NCI-H345 treated with DMSO at 0.1 percent for 48 hours (cell line): Measurements from ENCODE around the gene ESPNL.

ENCODE experiments used
- DNase-seq: peaks from one replicate; lab custom pipeline; 2025; ENCODE audit not compliant: unreplicated experiment; lab: John Stamatoyannopoulos, UW

Gene ESPNL

DNA sequence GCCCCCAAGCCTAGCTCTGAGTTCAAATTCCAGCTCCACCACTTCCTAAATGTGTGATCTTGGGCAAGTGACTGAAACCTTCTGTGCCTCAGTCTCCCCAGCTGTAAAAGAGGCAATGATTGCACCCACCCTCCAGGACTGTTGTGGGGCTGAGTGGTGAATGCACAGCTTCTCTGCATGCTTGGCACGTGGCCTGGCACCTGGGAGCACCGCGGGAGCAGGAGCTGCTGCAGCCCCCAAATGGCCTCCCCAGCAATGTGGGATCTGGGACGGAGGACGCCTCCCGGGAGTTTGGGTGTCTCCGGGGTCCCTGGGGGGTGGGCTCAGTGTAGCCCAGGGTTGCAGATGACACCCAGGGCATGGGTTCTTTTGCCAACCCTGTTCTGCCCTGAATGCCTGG is 39.9 kb downstream of the ESPNL start:
- no peak for DNase-seq

DNA sequence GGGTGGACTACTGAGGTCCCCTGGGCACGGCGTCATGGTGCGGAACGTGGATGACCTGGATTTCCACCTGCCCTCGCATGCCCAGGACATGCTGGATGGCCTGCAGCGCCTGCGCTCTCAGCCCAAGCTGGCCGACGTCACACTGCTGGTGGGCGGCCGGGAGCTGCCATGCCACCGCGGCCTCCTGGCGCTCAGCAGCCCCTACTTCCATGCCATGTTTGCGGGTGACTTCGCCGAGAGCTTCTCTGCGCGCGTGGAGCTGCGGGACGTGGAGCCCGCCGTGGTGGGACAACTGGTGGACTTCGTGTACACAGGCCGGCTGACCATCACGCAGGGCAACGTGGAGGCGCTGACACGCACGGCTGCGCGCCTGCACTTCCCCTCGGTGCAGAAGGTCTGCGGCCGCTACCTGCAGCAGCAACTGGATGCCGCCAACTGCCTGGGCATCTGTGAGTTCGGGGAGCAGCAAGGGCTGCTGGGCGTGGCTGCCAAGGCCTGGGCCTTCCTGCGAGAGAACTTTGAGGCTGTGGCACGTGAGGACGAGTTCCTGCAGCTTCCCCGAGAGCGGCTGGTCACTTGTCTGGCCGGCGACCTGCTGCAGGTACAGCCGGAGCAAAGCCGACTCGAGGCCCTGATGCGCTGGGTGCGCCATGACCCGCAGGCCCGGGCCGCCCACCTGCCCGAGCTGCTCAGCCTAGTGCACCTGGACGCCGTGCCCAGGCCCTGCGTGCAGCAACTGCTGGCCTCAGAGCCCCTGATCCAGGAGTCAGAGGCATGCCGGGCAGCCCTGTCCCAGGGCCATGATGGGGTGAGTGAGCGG is 40.8 kb downstream of the ESPNL start:
- DNase-seq: no peak

DNA sequence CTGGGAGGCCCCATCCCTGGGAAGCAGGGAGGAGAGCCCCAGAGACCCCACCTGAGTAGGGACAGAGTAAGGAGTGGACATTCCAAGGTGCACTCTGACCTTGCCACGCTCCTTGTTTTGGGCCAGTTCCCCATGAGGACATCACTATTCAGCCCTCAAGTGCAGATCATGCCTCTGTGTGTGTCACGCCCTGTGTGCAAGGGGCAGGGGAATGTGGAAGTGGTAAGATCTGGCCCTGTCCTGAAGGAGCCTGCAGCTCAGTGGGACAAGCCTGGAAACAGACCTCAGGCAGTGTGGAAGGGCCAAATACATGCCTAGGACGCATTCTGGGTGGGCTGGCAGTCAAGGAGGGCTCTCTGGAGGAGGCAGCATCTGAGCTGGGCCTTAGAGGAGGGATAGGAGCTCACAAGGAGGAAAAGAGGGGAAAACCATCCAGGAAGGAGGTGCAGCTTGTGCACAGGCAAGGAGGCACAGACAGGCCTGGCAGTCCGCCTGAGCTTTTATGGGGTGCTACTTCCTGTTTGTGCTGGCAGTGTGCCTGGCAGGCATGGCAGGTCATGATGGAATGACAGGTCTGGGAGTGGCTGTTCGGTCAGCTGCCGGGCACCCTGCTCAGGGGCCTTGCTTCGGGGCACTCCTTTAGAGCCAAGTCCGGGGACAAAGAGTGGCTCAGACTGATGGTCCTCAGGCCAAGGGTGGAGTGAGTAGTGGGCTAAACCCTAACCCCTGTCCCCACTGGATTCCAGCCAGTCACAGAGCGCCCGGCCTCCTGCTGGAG is 41.6 kb downstream of the ESPNL start:
- no peak for DNase-seq

DNA sequence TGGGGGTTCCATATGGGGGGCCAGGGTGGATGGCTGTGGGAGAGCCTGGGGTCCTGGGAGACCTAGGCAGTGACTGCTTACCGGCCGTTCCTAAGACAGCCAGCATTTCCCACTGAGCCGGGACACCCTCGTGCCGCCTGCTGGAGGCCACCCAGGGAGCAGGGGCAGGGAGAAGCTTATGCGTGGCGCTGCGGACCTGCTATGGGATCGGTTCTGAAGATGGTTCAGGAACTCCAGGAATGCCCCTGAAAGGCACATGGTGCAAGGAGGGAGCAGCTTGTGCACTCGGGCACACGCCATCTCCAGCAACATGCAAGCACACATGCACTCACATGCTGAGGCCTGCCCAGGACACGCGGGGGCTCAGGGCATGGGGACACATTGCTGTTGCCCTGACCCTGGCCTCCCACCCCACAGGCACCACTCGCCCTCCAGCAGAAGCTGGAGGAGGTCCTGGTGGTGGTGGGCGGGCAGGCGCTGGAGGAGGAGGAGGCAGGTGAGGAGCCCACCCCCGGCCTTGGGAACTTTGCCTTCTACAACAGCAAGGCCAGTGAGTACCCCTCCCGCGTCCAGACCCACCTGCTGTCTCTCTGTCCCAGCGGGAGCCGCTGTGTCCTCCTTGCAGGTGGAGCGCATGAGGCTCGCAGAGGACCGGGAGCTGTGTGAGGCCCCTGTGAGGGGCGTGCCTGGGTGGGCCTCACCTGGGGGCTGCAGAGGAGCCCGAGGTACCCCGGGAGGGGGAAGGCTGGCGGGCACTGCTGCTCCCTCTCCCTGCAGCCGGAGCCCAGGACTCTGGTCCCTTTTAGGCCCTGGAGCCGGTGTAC is 42.5 kb downstream of the ESPNL start:
- DNase-seq: no peak

DNA sequence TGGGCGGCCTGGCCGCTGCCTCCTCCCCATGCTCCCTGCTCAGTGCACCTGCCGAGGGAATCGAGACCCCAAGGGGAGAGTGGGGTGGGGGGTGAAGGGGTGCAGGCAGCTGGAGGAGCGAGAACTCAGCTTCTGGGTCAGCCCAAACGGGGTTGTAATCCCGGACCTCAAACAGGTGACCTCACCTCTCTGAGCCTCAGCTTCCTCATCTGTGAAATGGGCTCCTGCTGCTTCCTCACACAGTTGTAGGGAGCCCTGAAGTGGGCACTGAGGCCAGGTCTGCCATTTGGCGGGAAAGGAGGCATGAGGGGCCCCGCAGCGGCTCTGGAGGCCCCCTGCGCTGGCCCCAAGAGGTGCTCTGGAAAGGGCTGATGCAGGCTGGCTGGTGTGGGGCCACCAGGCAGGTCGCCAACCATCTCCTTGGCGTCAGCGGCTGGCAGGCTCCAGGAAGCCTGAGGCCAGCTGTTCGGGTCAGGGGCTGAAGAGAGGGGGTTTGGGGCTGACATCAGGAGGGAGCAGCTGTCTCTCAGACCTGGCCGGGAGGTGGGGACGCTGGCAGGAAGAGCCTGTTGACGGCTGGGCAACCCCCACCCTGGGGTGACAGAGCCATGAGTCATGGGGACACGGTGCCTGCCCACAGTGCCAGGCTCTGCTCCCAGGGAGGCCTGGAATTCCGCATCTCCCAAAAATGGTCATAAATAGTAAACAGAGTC is 43.3 kb downstream of the ESPNL start:
- DNase-seq: no peak

DNA sequence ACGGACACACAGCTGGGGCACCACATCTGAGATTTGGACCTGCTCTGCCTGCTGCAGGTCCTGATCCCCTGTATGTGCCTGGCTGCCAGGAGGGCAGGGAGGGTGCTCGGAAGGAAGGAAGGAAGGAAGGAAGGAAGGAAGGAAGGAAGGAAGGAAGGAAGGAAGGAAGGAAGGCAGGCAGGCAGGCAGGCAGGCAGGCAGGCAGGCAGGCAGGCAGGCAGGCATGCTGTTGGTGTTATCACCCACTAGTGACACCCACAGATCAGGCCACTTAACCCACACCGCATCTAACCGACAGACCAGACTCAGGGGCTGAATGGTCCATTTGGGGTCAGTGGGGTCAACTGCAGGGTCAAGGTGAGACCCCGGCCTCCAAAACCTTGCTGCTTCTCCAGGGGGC is 44.1 kb downstream of the ESPNL start:
- no peak for DNase-seq

DNA sequence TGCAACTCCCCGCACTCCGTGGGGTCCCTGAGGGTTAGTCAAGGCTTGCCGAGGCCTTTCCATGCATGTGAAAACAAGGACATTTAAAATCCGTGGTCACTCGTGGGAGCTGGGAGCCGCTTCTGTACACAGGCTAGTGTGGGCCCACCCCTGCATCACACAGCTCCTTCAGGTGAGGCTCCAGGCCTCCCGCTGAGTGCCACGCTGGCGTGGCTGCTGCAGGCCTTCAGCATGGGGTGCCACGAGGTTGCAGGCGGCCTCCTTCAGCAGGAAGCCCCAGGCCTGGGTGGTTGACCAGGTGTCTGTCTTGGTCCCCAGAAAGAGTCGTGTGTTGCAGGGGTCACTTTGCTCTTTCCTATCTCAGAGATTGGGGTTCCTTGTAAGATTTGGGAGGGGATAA is 44.9 kb downstream of the ESPNL start:
- no peak for DNase-seq

DNA sequence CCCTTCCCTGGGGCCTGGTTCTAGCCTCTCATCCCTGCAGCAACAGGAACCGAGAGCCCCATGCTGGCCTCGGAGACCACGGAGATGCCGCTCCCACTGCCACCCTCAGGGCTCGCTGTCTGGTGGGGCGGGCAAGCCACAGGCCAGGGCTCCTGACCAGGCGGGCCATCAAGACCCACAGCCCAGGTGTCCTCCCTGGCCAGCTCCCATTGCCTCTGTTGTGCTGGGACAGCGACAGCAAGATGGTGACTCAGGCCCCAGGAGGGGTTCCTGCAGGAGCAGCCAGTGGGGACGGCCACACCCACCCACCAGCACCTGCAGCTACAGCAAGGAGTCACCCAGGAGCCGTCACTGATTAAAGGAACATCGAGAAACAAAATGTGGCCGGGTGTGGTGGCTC is 45.7 kb downstream of the ESPNL start:
- DNase-seq: no peak

DNA sequence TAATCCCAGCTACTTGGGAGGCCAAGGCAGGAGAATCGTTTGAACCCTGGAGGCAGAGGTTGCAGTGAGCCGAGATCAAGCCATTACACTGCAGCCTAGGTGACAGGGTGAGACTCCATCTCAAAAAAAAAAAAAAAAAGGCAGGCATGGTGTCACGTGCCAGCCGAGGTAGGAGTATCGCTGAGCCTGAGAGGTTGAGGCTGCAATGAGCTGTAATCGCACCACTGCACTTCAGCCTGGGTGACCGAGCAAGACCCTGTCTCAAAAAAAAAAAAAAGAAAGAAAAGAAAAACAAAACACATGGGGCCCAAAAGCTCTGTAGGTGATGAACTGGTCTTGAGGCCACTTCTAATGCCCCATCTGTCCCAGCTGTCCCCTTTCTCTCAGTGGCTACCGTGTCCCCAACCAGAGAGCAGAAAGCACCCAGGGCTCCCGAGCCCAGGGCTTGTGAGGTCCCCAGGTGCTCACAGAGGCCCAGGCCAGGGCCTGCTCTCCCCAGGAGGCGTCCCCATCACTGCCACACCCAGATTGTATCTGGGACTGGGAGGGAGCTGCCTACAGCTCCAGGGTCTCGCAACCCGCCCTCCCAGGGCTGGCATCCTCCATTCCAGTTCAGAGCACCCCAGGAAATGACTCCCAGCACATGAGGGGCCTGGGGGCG is 46.9 kb downstream of the ESPNL start:
- no peak for DNase-seq

DNA sequence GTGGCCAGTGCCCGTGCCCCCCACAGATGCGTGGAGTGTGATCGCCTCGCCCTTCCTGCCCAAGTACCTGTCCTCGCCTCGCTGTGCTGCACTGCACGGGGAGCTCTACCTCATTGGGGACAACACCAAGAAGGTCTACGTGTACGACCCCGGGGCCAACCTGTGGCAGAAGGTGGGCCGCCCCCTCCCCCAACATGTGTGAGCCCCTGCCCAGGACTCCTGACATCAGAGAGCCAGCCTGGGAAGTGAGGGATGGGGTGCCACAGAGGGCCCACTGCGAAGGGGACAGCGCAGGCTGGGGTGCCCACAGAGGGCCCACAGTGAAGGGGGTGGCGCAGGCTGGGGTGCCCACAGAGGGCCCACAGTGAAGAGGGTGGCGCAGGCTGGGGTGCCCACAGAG is 48.8 kb downstream of the ESPNL start:
- no peak for DNase-seq

DNA sequence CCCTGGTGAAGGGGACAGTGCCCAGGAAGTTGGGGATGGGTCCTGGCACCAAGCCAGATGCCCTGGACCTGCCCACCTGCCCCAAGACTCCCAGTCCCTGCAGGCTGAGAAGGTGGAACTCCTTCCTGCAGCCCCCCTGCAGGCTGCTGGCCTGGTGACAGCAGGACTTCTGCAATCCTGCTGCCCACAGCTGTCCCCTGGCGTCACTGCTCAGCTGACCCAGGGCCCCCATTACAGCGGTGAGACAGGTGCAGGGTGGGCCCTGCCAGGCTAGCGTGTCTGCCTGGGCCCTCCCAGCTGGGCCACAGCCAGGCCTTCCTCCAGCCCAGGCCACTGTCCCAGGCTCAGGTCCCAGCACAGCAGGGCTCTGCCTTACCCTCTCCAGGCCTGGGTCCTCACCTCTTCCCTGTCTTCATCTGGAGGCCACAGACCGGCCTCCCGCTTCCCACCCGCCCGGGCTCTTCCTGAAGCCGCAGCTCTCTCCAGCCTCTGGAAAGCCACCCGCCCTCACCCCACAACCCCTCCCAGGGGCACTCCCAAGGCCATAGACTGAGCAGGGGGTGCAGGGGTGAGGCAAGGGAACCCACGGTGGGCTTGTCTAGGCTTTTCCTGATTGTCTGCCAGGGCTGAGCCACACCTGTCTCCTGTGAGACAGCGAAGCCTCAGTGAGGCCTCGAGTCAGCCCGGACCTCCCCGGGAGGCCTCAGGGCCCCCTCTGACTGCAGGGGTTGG is 49.9 kb downstream of the ESPNL start:
- DNase-seq: no peak

DNA sequence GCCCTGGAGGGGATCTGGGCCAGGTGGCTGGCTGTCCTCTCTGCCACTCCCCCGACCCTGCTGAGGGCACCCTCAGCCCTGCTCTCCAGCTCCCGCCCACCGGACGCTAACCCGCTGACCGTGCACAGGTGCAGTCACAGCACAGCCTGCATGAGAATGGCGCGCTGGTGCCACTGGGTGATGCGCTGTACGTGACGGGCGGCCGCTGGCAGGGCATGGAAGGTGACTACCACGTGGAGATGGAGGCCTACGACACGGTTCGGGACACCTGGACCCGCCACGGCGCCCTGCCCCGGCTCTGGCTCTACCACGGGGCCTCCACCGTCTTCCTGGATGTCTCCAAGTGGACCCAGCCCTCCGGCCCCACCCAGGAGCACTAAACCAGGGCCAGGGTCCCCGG is 50.5 kb downstream of the ESPNL start:
- no peak for DNase-seq

DNA sequence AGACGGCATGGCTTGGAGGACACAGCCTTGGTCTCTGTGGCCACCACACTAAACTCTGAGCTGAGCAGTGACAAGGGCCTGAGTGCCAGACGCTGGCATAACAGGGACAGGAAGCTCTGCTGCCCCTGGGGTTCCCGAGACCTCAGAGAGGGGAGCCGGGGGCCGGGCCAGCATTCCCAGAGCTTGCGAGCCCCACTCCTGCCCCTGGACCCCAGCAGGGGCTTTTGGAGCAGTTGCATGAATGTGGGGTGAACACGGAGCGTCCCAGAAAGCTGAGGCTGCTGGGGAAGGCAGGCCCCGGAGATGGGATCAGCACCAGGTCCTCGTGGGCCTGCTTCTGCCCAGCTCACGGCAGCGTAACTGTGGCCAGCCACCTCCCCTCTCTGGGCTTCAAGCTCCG is 51.1 kb downstream of the ESPNL start:
- DNase-seq: no peak

DNA sequence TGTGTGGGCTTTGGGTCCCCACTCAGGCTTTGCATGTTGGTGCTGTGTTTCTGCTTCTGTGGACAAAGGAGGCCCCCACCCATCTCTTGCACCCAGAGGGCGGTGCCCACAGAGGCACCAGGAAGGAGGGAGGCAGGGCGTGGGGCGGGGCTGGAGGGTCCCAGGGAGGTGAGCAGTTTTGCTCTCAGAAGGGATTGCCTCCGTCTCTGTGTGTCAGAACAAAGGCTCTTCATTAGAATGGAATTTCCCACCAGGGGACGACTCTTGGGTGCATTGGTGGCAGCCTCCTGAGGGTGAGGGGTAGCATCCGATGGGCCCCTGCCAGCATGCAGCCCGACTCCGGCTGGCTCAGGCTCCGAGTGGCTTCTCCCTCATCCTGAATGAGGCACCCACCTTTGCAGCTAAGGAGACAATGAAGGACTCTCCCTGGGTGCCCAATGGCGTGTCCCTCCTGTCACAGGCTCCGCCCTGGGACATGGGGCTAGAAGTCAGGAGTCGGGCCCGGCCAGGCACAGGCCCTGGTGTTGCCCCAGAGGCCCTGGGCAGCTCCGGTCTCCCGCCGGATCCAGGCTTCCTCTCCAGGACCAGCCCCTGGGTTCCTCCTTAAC is 51.6 kb downstream of the ESPNL start:
- DNase-seq: no peak

DNA sequence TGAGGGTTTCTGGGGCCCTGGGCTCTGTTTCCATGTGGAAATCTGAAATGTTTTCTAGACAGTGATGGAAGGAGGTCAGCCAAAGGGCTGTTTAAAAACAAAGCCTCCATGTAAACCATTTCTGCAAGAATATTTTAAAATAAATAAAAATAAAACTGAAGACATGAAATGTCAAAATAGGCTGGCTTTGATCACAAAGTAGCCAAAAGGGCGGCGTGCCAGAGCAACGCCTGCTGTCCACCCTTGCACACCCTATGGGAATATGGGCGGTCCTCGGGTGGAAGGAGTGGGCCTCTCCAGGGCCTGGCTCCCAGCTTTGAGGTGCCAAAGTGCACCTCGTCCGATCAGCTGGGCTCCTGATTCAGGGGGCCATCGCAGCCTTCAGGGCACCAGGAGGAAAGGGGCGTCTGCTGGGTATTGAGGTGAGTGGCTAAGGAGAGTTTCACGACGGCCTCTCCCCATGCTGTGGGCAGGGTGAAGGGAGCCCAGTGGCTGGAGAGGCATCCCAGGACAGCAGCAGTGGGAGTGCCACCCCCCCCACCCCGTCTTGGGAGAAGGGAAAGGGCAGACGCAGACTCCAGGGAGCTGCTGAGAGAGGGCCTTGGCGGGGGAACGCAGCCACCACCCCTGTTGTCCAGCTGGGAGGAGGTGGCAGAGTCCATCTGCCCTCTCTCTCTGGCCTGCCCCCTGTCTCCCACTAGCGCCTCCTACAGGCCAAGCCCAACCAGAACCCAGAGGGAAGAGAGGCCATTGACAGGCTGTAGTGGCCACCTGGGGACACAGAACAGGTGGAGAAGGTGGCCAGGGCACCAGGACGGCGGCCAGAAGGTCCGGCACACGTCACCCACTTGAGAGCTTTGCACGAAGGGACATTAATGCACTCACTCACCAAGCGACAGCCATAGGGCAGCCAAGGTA is 52.9 kb downstream of the ESPNL start:
- no peak for DNase-seq

DNA sequence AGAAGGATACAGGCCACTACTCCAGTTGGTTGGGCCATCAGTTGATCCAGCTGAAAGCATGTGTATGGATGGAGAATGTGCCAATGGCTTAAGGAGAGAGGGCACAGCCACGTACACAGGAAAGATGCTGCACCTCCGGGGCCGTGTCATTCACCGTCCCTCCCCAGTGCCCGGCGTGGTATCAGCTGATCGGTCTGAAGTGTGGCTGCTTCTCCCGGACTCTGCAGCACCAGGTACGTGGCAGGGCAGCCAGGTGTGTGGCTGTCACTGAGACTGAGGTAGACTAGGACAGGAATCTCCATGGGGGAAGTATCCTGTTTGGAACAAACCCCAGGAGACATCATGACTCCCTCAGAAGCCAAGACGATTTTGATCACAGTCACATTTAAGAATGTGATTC is 54.4 kb downstream of the ESPNL start:
- DNase-seq: no peak

DNA sequence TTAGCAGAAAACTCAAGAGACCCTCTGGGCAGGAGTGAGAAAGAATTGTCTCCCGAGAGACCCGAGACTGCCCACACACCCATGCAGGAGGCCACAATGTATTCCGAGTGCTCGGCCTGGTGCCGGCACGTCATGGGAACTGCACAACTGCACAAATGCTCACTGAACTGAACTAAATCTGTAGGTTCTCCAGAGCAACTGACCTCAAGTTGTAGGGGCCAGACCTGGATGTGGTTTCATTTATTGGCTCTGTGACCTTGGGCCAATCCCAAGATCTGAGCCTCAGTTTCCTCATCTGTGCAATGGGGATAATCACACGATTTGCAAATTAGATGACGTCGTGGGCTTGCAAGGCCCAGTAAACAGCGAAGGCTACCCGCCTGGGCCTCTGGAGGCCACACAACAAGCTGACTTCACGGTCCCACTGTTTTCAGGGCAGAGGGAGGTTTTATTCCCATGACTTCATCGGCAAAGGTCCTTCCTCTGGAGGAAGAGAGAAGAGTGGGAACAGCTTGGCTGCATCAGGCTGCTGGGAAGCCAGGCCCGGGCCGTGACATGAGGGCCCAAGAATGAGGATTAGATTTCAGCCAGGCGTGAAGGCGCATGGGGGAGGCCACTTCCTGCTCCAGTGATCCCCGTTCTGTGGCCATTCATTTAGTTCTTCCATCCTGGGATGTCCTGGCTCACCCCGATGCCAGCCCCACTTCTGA is 55.1 kb downstream of the ESPNL start:
- no peak for DNase-seq
